BE2C (cell line): ENCODE measurements around the gene ANKRD27.
"Not testable (repeated sequence)": the region's sequence is repeated elsewhere in the genome, so short reads cannot be mapped to it uniquely, and the experiment has no call there.

Experiments used
- DNase-seq: peaks from one replicate; pipeline ENCODE4 v3.0.0-alpha.2; 2020
- H3K27me3 ChIP-seq: fragments of 250-450 bp; sonication (Bioruptor Pico); 2 replicates; pipeline ENCODE4 v1.5.1; 2020; ENCODE audit warnings: mild to moderate bottlenecking
- H3K36me3 ChIP-seq: fragments of 250-450 bp; sonication (Bioruptor Pico); 2 replicates; pipeline ENCODE4 v1.5.1; 2020; ENCODE audit warnings: mild to moderate bottlenecking
- H3K4me1 ChIP-seq: fragments of 250-450 bp; sonication (Bioruptor Pico); 2 replicates; pipeline ENCODE4 v1.5.1; 2020
- H3K4me3 ChIP-seq: 2 replicates; pipeline ENCODE4 v1.5.1; 2011; ENCODE audit warnings: low read depth, low read length
- H3K9me3 ChIP-seq: fragments of 250-450 bp; sonication (Bioruptor Pico); 2 replicates; pipeline ENCODE4 v1.5.1; 2020
- CTCF ChIP-seq: IDR thresholded peaks from 2 replicates; pipeline ENCODE4 v1.5.1; 2012; ENCODE audit warnings: mild to moderate bottlenecking, low read depth, low read length

Gene ANKRD27

GRCh38 chr19:32669310-32669709, 5.7 kb downstream of the ANKRD27 start:
- Histone ChIP-seq H3K36me3 (no peaks in the 10 kb centered on the region), H3K4me1 (no peaks in the 10 kb centered on the region), H3K27me3 (no peaks in the 10 kb centered on the region), H3K4me3 (no peak overlapping the region), H3K9me3 (no peaks in the 10 kb centered on the region)
- TF ChIP-seq CTCF = no peak
- DNase-seq = no peak

- no peak for DNase-seq
- Histone ChIP-seq H3K4me1 (no peaks in the 10 kb centered on the region), H3K4me3 (no peak overlapping the region), H3K9me3 (no peaks in the 10 kb centered on the region), H3K27me3 (no peaks in the 10 kb centered on the region), H3K36me3 (no peaks in the 10 kb centered on the region)
- TF ChIP-seq CTCF = no peak
Observed at GRCh38 chr19:32666084-32666483, 8.9 kb downstream of the ANKRD27 start.

GRCh38 chr19:32662186-32662585, 12.8 kb downstream of the ANKRD27 start:
- Histone ChIP-seq H3K27me3 (no peaks in the 10 kb centered on the region), H3K4me3 (no peak overlapping the region), H3K9me3 (no peaks in the 10 kb centered on the region), H3K4me1 (no peaks in the 10 kb centered on the region), H3K36me3 (peaks cover 5% of the 10 kb centered on the region)
- DNase-seq = no peak
- no peak for TF ChIP-seq CTCF

GRCh38 chr19:32661318-32661717, 13.7 kb downstream of the ANKRD27 start:
- Histone ChIP-seq H3K27me3 (no peaks in the 10 kb centered on the region), H3K9me3 (no peaks in the 10 kb centered on the region), H3K36me3 (peaks cover 7% of the 10 kb centered on the region), H3K4me3 (no peak overlapping the region), H3K4me1 (no peaks in the 10 kb centered on the region)
- DNase-seq = no peak
- no peak for TF ChIP-seq CTCF

GRCh38 chr19:32658527-32658926, 16.5 kb downstream of the ANKRD27 start:
- Histone ChIP-seq H3K36me3 (peaks cover 14% of the 10 kb centered on the region), H3K4me3 (no peak overlapping the region), H3K27me3 (no peaks in the 10 kb centered on the region), H3K4me1 (no peaks in the 10 kb centered on the region), H3K9me3 (no peaks in the 10 kb centered on the region)
- TF ChIP-seq CTCF = no peak
- DNase-seq = no peak

GRCh38 chr19:32658075-32658474, 16.9 kb downstream of the ANKRD27 start:
- H3K36me3 ChIP-seq = peaks cover 14% of the 10 kb centered on the region

GRCh38 chr19:32656379-32656778, 18.6 kb downstream of the ANKRD27 start:
- not testable (repeated sequence) for H3K4me3 ChIP-seq, H3K9me3 ChIP-seq, DNase-seq, H3K4me1 ChIP-seq, H3K27me3 ChIP-seq
- H3K36me3 ChIP-seq = peaks cover 14% of the 10 kb centered on the region

More at GRCh38 chr19:32658075-32658474, 16.9 kb downstream of the ANKRD27 start:
- Histone ChIP-seq H3K4me1 (no peaks in the 10 kb centered on the region; the same call in 1 of the 2 replicates), H3K4me3 (no peak overlapping the region), H3K27me3 (no peaks in the 10 kb centered on the region), H3K9me3 (no peaks in the 10 kb centered on the region)
- TF ChIP-seq CTCF = no peak
- no peak for DNase-seq
